Loucy (cell line): ENCODE data around the gene TMTC1.

Source experiments
- H2AFZ ChIP-seq: fragments of 200-600 bp; sonication (generic); 2 replicates; pipeline ENCODE4 v1.6.0; 2016; ENCODE audit warnings: antibody characterized with exemption, mild to moderate bottlenecking, low read length, moderate library complexity
- H3F3A ChIP-seq: fragments of 200-600 bp; 2 replicates; pipeline ENCODE4 v1.6.0; 2016; ENCODE audit warnings: antibody characterized with exemption, low read depth, mild to moderate bottlenecking
- H3K27me3 ChIP-seq: fragments of 200-600 bp; sonication (generic); 2 replicates; pipeline ENCODE4 v1.6.1; 2014; ENCODE audit warnings: low read length, mild to moderate bottlenecking; ENCODE audit not compliant: insufficient read depth, poor library complexity, severe bottlenecking
- H3K36me3 ChIP-seq: fragments of 200-600 bp; sonication (generic); 2 replicates; pipeline ENCODE4 v1.6.1; 2016; ENCODE audit warnings: low read length; ENCODE audit not compliant: insufficient read depth
- H3K4me1 ChIP-seq: fragments of 200-600 bp; sonication (generic); 2 replicates; pipeline ENCODE4 v1.5.1; 2014; ENCODE audit warnings: low read length, mild to moderate bottlenecking; ENCODE audit not compliant: insufficient read depth, poor library complexity, severe bottlenecking
- H3K4me2 ChIP-seq: fragments of 200-600 bp; sonication (generic); 2 replicates; pipeline ENCODE4 v1.6.0; 2014; ENCODE audit warnings: antibody characterized with exemption, low read length, low read depth, mild to moderate bottlenecking; ENCODE audit not compliant: poor library complexity, severe bottlenecking
- H3K4me3 ChIP-seq: fragments of 200-600 bp; sonication (generic); 2 replicates; pipeline ENCODE4 v1.5.1; 2014; ENCODE audit warnings: low read length, mild to moderate bottlenecking, mixed read lengths; ENCODE audit not compliant: poor library complexity, severe bottlenecking
- H3K79me2 ChIP-seq: fragments of 200-600 bp; sonication (generic); 2 replicates; pipeline ENCODE4 v1.6.1; 2014; ENCODE audit warnings: low read length; ENCODE audit not compliant: insufficient read depth
- H3K9ac ChIP-seq: fragments of 200-600 bp; sonication (generic); 2 replicates; pipeline ENCODE4 v1.6.0; 2014; ENCODE audit warnings: mild to moderate bottlenecking, low read depth, low read length, moderate library complexity; ENCODE audit not compliant: poor library complexity, severe bottlenecking
- H3K9me2 ChIP-seq: fragments of 200-600 bp; sonication (generic); replicated peaks from 2 replicates; pipeline ENCODE4 v1.6.1; 2016; ENCODE audit warnings: low read depth, low read length, mixed read lengths
- H3K9me3 ChIP-seq: fragments of 200-600 bp; sonication (generic); 2 replicates; pipeline ENCODE4 v1.6.1; 2014; ENCODE audit warnings: mild to moderate bottlenecking, antibody characterized with exemption, low read length, low read depth; ENCODE audit not compliant: insufficient read depth
- H4K20me1 ChIP-seq: fragments of 200-600 bp; sonication (generic); 2 replicates; pipeline ENCODE4 v1.6.0; 2014; ENCODE audit warnings: antibody characterized with exemption, low read length, mild to moderate bottlenecking; ENCODE audit not compliant: insufficient read depth, poor library complexity, severe bottlenecking
- EZH2phosphoT487 ChIP-seq: fragments of 200-600 bp; IDR thresholded peaks from 2 replicates; pipeline ENCODE4 v1.6.1; 2018; ENCODE audit warnings: antibody characterized with exemption, mild to moderate bottlenecking, moderate library complexity, borderline replicate concordance
- TF ChIP-seq, protein P1 (sequence below): fragments of 200-600 bp; sonication (generic); conservative IDR thresholded peaks from 2 replicates; pipeline ENCODE4 v1.5.1; 2014; ENCODE audit warnings: mild to moderate bottlenecking, antibody characterized with exemption, low read length

The TMTC1 gene

DNA sequence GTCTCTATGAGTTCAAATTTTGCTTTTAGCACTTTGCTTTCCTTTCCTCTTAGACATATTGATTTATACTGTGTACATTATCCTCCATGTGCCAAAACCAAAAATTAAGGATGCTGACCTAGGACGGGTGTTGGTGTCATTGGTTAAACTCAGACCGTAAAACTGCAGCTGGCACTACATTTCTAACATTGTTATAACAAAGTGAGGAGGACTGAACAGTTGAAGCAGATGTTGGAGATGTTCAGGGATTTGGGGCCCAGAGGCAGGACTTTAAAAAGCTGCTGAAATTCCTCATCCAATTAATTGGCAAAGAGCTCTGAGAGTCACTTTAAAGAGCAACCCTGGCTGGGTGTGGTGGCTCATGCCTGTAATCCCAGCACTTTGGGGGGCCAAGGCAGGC is 72.4 kb downstream of the TMTC1 start:
- no peak for TF ChIP-seq EZH2phosphoT487
- TF ChIP-seq, protein P1, sequence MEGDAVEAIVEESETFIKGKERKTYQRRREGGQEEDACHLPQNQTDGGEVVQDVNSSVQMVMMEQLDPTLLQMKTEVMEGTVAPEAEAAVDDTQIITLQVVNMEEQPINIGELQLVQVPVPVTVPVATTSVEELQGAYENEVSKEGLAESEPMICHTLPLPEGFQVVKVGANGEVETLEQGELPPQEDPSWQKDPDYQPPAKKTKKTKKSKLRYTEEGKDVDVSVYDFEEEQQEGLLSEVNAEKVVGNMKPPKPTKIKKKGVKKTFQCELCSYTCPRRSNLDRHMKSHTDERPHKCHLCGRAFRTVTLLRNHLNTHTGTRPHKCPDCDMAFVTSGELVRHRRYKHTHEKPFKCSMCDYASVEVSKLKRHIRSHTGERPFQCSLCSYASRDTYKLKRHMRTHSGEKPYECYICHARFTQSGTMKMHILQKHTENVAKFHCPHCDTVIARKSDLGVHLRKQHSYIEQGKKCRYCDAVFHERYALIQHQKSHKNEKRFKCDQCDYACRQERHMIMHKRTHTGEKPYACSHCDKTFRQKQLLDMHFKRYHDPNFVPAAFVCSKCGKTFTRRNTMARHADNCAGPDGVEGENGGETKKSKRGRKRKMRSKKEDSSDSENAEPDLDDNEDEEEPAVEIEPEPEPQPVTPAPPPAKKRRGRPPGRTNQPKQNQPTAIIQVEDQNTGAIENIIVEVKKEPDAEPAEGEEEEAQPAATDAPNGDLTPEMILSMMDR, result no peak
- no peak overlapping the region for H3K4me2 ChIP-seq
- no peaks in the 10 kb centered on the region for H3K4me1 ChIP-seq
- H3K9me2 ChIP-seq, result no peaks in the 10 kb centered on the region
- no peak overlapping the region for H3K9ac ChIP-seq
- H3K36me3 ChIP-seq, result no peaks in the 10 kb centered on the region
- H3K9me3 ChIP-seq, result no peaks in the 10 kb centered on the region
- no peaks in the 10 kb centered on the region for H3K79me2 ChIP-seq
- H2AFZ ChIP-seq, result no peak overlapping the region
- H3K4me3 ChIP-seq, result no peak overlapping the region
- no peaks in the 10 kb centered on the region for H3F3A ChIP-seq
- H3K27me3 ChIP-seq, result no peaks in the 10 kb centered on the region
- H4K20me1 ChIP-seq, result no peaks in the 10 kb centered on the region

DNA sequence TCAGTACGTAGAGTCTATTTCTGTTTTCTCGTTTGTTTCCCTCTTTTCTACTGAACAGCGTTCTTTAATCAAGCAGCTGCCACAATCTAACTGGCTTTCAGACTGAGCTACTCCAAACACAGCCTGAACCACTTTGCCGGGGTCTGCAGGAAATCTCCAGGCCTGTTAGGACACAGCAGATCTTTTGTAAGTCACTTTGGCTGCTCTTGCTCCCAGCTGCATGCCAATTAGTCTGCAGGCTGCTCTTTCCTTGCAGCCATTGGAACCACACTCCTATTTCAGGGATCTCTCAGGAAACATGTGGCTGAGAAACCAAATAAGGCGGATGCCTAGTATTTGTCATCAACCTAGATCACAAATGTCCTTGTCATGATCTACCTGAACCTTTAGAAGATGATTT is 73.6 kb downstream of the TMTC1 start:
- Histone ChIP-seq H4K20me1 (no peaks in the 10 kb centered on the region), H3K9me3 (no peaks in the 10 kb centered on the region), H3K4me1 (no peaks in the 10 kb centered on the region), H3F3A (no peaks in the 10 kb centered on the region), H2AFZ (no peak overlapping the region), H3K27me3 (no peaks in the 10 kb centered on the region), H3K36me3 (no peaks in the 10 kb centered on the region), H3K9ac (no peak overlapping the region), H3K4me3 (no peak overlapping the region), H3K9me2 (no peaks in the 10 kb centered on the region), H3K79me2 (no peaks in the 10 kb centered on the region), H3K4me2 (no peak overlapping the region)
- no peak for TF ChIP-seq EZH2phosphoT487
- TF ChIP-seq, protein P1, result no peak

DNA sequence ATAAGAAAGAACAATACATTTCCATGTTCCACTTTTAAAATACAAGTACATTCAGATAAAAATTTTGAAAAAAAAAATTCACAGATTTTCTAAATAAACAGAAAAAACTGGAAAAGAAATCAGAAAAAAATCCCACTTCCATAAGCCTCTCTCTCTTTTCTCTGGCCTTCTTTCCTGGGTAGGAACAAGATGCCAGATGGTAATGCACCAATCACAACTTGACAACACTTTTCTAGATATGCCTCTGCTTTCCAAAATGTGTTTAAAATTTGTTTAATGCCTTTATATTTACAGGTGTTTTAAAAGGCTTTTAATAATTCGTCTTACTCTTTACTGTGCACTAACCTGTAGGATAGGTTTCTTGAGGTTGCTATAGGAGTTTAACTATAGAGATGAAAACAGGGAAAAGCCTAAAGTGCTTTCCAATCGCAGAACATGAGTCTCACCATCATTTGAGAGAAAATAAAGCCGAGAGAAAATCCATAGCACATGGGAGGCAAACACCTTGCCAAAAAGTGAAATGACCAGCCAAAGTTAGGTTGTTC is 74.2 kb downstream of the TMTC1 start:
- Histone ChIP-seq H3K4me2 (no peak overlapping the region), H3K9ac (no peak overlapping the region), H3K9me2 (no peaks in the 10 kb centered on the region), H3F3A (no peaks in the 10 kb centered on the region), H3K4me1 (no peaks in the 10 kb centered on the region), H3K27me3 (no peaks in the 10 kb centered on the region), H3K9me3 (no peaks in the 10 kb centered on the region), H3K36me3 (no peaks in the 10 kb centered on the region), H2AFZ (no peak overlapping the region), H4K20me1 (no peaks in the 10 kb centered on the region), H3K79me2 (no peaks in the 10 kb centered on the region), H3K4me3 (no peak overlapping the region)
- no peak for TF ChIP-seq EZH2phosphoT487
- TF ChIP-seq, protein P1, result no peak
